H1 (cell line): ENCODE measurements around the gene THBD. TPM values are rescaled to one million over a fixed set of nuclear protein-coding genes. Genes with fewer than 3 reads are reported as not detected.

ENCODE experiments used
- CTCF ChIA-PET: fragments of 300-600 bp; sonication (Branson Sonifier 250); formaldehyde crosslinking; loops from one replicate; lab custom pipeline; 2021; ENCODE audit not compliant: partially characterized antibody; lab: Charles Lee
- POLR2A ChIA-PET: fragments of 300-600 bp; sonication (Branson Sonifier 250); formaldehyde crosslinking; loops from one replicate; lab custom pipeline; 2021; ENCODE audit warnings: inconsistent platforms; ENCODE audit not compliant: partially characterized antibody; lab: Charles Lee
- DNase-seq, 2 experiments: peaks; one replicate each; pipeline versions ENCODE4 v3.0.0 to v3.0.0-alpha.2; 2010 to 2022; ENCODE audit warnings: low spot score in 2 of 2, low read depth in 1 of 2, mixed read lengths in 1 of 2
- FAIRE-seq: peaks from 2 replicates; lab custom pipeline; 2011; peaks lifted over from hg19 to GRCh38; lab: Jason Lieb, UNC
- H2AFZ ChIP-seq: 2 replicates; pipeline ENCODE4 v1.8.1; 2012; ENCODE audit warnings: low read length, inconsistent platforms
- H2AK5ac ChIP-seq: 2 replicates; pipeline ENCODE4 v1.6.1; 2013; ENCODE audit warnings: low read depth, low read length
- H2BK120ac ChIP-seq: replicated peaks from 2 replicates; pipeline ENCODE3; 2013; ENCODE audit warnings: low read depth, low read length, inconsistent platforms
- H2BK12ac ChIP-seq: 2 replicates; pipeline ENCODE4 v1.6.1; 2013; ENCODE audit warnings: low read depth, low read length
- H2BK15ac ChIP-seq: 2 replicates; pipeline ENCODE4 v1.6.1; 2013; ENCODE audit warnings: low read length
- H2BK20ac ChIP-seq: 2 replicates; pipeline ENCODE4 v1.6.1; 2013; ENCODE audit warnings: low read length
- H2BK5ac ChIP-seq: 2 replicates; pipeline ENCODE4 v1.6.1; 2013; ENCODE audit warnings: low read depth, low read length
- H3K14ac ChIP-seq: 2 replicates; pipeline ENCODE4 v1.6.1; 2013; ENCODE audit warnings: inconsistent platforms; ENCODE audit not compliant: insufficient read length
- H3K18ac ChIP-seq: 2 replicates; pipeline ENCODE4 v1.6.1; 2013; ENCODE audit warnings: low read length; ENCODE audit errors: extremely low read depth
- H3K23ac ChIP-seq: 2 replicates; pipeline ENCODE4 v1.6.1; 2013; ENCODE audit warnings: inconsistent platforms; ENCODE audit not compliant: insufficient read length
- H3K23me2 ChIP-seq: 2 replicates; pipeline ENCODE4 v1.6.1; 2013; ENCODE audit warnings: low read depth, low read length
- H3K27ac ChIP-seq: 2 replicates; pipeline ENCODE4 v1.6.1; 2011; ENCODE audit warnings: low read depth, low read length, inconsistent platforms
- H3K27me3 ChIP-seq, 4 experiments: replicated peaks in 1 of 4; 1 replicate in 1 of 4; 2 replicates in 3 of 4; pipeline versions ENCODE4 v1.6.1 to v1.8.1; 2011 to 2013; ENCODE audit warnings: low read length in 3 of 4, mild to moderate bottlenecking in 3 of 4, inconsistent platforms in 2 of 4, mixed read lengths in 2 of 4, moderate library complexity in 1 of 4; ENCODE audit not compliant: control insufficient read depth in 3 of 4, insufficient read depth in 3 of 4; ENCODE audit errors: extremely low read depth in 1 of 4
- H3K36me3 ChIP-seq, 4 experiments: 2 replicates each; pipeline versions ENCODE4 v1.6.1 to v1.8.1; 2011 to 2013; ENCODE audit warnings: mild to moderate bottlenecking in 4 of 4, low read length in 3 of 4, moderate library complexity in 2 of 4, control low read depth in 1 of 4, inconsistent platforms in 1 of 4; ENCODE audit not compliant: insufficient read depth in 4 of 4, control insufficient read depth in 2 of 4
- H3K4ac ChIP-seq: replicated peaks from 2 replicates; pipeline ENCODE3; 2013; ENCODE audit warnings: low read length, low read depth, mixed read lengths, inconsistent platforms; ENCODE audit not compliant: insufficient read length
- H3K4me1 ChIP-seq, 4 experiments: replicated peaks in 1 of 4; 1 replicate in 1 of 4; 2 replicates in 3 of 4; pipeline versions ENCODE4 v1.6.1 to v1.8.1; 2011 to 2013; ENCODE audit warnings: low read length in 3 of 4, inconsistent platforms in 2 of 4, mixed read lengths in 1 of 4; ENCODE audit not compliant: insufficient read depth in 4 of 4, control insufficient read depth in 3 of 4
- H3K4me2 ChIP-seq, 2 experiments: 2 replicates each; pipeline versions ENCODE4 v1.6.1 to v1.8.1; 2011 to 2013; ENCODE audit warnings: low read depth in 2 of 2, low read length in 2 of 2, control low read depth in 1 of 2, inconsistent platforms in 1 of 2, mild to moderate bottlenecking in 1 of 2; ENCODE audit not compliant: insufficient read depth in 1 of 2
- H3K4me3 ChIP-seq, 4 experiments: fragments of 200-600, 300-600 bp in 1 of 4; sonication (generic), shearing (Covaris generic), sonication (Bioruptor Twin) in 1 of 4; 2 replicates each; pipeline versions ENCODE4 v1.5.1 to v1.8.1; 2011 to 2016; ENCODE audit warnings: low read length in 4 of 4, low read depth in 3 of 4, control low read depth in 2 of 4, inconsistent platforms in 2 of 4, mild to moderate bottlenecking in 2 of 4, mixed read lengths in 1 of 4, moderate library complexity in 1 of 4; ENCODE audit not compliant: insufficient read depth in 2 of 4; ENCODE audit errors: extremely low read depth in 1 of 4
- H3K56ac ChIP-seq: replicated peaks from 2 replicates; pipeline ENCODE3; 2013; ENCODE audit warnings: low read depth, mild to moderate bottlenecking, mixed read lengths, low read length, inconsistent platforms; ENCODE audit not compliant: insufficient read length
- H3K79me1 ChIP-seq: 2 replicates; pipeline ENCODE4 v1.6.1; 2013; ENCODE audit warnings: low read depth, low read length, control low read depth
- H3K79me2 ChIP-seq, 2 experiments: 2 replicates each; pipeline versions ENCODE4 v1.6.1 to v1.8.1; 2012 to 2013; ENCODE audit warnings: low read length in 2 of 2, mild to moderate bottlenecking in 2 of 2, inconsistent platforms in 1 of 2; ENCODE audit not compliant: insufficient read depth in 2 of 2, control insufficient read depth in 1 of 2
- H3K9ac ChIP-seq, 4 experiments: replicated peaks in 1 of 4; 1 replicate in 1 of 4; 2 replicates in 3 of 4; pipeline versions ENCODE4 v1.6.1 to v1.8.1; 2011 to 2013; ENCODE audit warnings: low read depth in 3 of 4, low read length in 3 of 4, control low read depth in 2 of 4, mild to moderate bottlenecking in 2 of 4, moderate library complexity in 2 of 4, inconsistent platforms in 1 of 4; ENCODE audit errors: extremely low read depth in 1 of 4
- H3K9me3 ChIP-seq, 2 experiments: 2 replicates each; pipeline versions ENCODE4 v1.6.1 to v1.8.1; 2012 to 2013; ENCODE audit warnings: mild to moderate bottlenecking in 2 of 2, moderate library complexity in 2 of 2, control low read depth in 1 of 2, inconsistent platforms in 1 of 2, low read depth in 1 of 2, low read length in 1 of 2, mixed read lengths in 1 of 2; ENCODE audit not compliant: insufficient read depth in 2 of 2
- H4K20me1 ChIP-seq, 2 experiments: replicated peaks in 1 of 2; 2 replicates each; pipeline versions ENCODE3 to v1.8.1; 2011 to 2013; ENCODE audit warnings: inconsistent platforms in 2 of 2, low read length in 2 of 2, mild to moderate bottlenecking in 1 of 2; ENCODE audit not compliant: insufficient read depth in 2 of 2, control insufficient read depth in 1 of 2
- H4K5ac ChIP-seq: 2 replicates; pipeline ENCODE4 v1.6.1; 2013; ENCODE audit warnings: low read length, low read depth, mixed read lengths, inconsistent platforms; ENCODE audit not compliant: insufficient read length
- H4K8ac ChIP-seq: 2 replicates; pipeline ENCODE4 v1.8.0; 2013; ENCODE audit warnings: mild to moderate bottlenecking, moderate library complexity, low read length, inconsistent platforms; ENCODE audit not compliant: insufficient read depth; ENCODE audit errors: extremely low read depth
- H4K91ac ChIP-seq: replicated peaks from 2 replicates; pipeline ENCODE3; 2013; ENCODE audit warnings: low read length, mixed read lengths, inconsistent platforms; ENCODE audit not compliant: insufficient read length
- CREB1 ChIP-seq: IDR thresholded peaks from 2 replicates; pipeline ENCODE4 v1.6.1; 2012; ENCODE audit warnings: inconsistent platforms
- SAP30 ChIP-seq: fragments of 300-600 bp; sonication (generic); IDR thresholded peaks from 2 replicates; pipeline ENCODE4 v1.7.1; 2012; ENCODE audit warnings: low read length, moderate library complexity, mild to moderate bottlenecking, inconsistent platforms; ENCODE audit not compliant: insufficient read depth, insufficient replicate concordance
- ZNF274 ChIP-seq: IDR thresholded peaks from 2 replicates; pipeline ENCODE4 v1.7.0; 2012; ENCODE audit warnings: low read length, borderline replicate concordance; ENCODE audit errors: extremely low read depth
- WGBS, 2 experiments: shearing (Covaris generic) in 1 of 2; methylation state at CpG; one replicate each; pipeline versions ENCODE4 v1.1.6 to v1.1.7; 2013 to 2015; ENCODE audit warnings: low lambda C conversion rate in 2 of 2, mixed read lengths in 2 of 2, inconsistent platforms in 1 of 2, low coverage in 1 of 2, missing lambda C conversion rate in 1 of 2; ENCODE audit not compliant: insufficient replicate concordance in 2 of 2, insufficient coverage in 1 of 2, insufficient read length in 1 of 2; ENCODE audit errors: extremely low coverage in 1 of 2, missing lambda C conversion rate in 1 of 2; 5-methylcytosine and 5-hydroxymethylcytosine counted together
- polyA plus RNA-seq, 7 experiments: library from polyadenylated mRNA; depleted of rRNA in 3 of 7; stranded (reverse) in 5 of 7; unstranded in 2 of 7; fragments of >200 nt in 5 of 7; fragments of 200-250 nt in 2 of 7; gene quantifications; 1 replicate in 5 of 7; 2 replicates in 1 of 7; 4 replicates in 1 of 7; pipeline versions ENCODE4 v1.2.1 to v1.2.3, GENCODE V29; 2011 to 2013; ENCODE audit warnings: missing spikeins in 2 of 7, mixed read lengths in 2 of 7
- total RNA-seq: library from RNA; stranded (reverse); fragmentation: NEBNext Ultra II Directional; extraction: Animal tissue kit (Norgen Biotek cat#: 25700); gene quantifications from 2 replicates; pipeline ENCODE4 v1.2.1, GENCODE V29; 2021

THBD gene
- total and polyA plus RNA-seq, 2 of the 8 experiments (the other 6 are each of a cell fraction or from before 2014, with no cell fraction given): 0.21 to 0.43 TPM

- FAIRE-seq: no peak
- H3K4me3 ChIP-seq: no peak overlapping the region
- no peak overlapping the region for H3K4ac ChIP-seq
- no peak overlapping the region for H3K4me2 ChIP-seq
- no peak overlapping the region for H3K56ac ChIP-seq
- ChIA-PET POLR2A (no interaction called here), CTCF (interaction anchor here (1.0 kb wide), 1 partner anchor 29 kb away, joined by 3 read pairs; no protein-coding TSS in a partner anchor)
- no peak overlapping the region for H4K91ac ChIP-seq
- no peak overlapping the region for H4K5ac ChIP-seq
- no peak overlapping the region for H2BK120ac ChIP-seq
- no peaks in the 10 kb centered on the region for H3K36me3 ChIP-seq
- no peaks in the 10 kb centered on the region for H3K23me2 ChIP-seq
- no peak overlapping the region for H3K14ac ChIP-seq
- H3K4me1 ChIP-seq: peaks cover 0 to 4% (median 3%) of the 10 kb centered on the region in 4 experiments; a peak in 3 of 7 replicates
- H3K27ac ChIP-seq: no peak overlapping the region
- no peak overlapping the region for H3K23ac ChIP-seq
- no peak overlapping the region for H4K8ac ChIP-seq
- no peaks in the 10 kb centered on the region for H3K79me1 ChIP-seq
- H2BK20ac ChIP-seq: no peak overlapping the region
- WGBS, 2 experiments: 92% methylated on average over 2 of the region's 2 CpGs; no CpG with 5 or more reads in 1 of the 2 experiments
- H2BK12ac ChIP-seq: no peak overlapping the region
- no peak overlapping the region for H2BK15ac ChIP-seq
- no peak overlapping the region for H3K9ac ChIP-seq
- no peak overlapping the region for H2AFZ ChIP-seq
- no peaks in the 10 kb centered on the region for H3K9me3 ChIP-seq
- no peaks in the 10 kb centered on the region for H3K79me2 ChIP-seq
- H3K18ac ChIP-seq: no peak overlapping the region
- no peak for DNase-seq
- H2BK5ac ChIP-seq: no peak overlapping the region
- TF ChIP-seq SAP30 (no peak), ZNF274 (no peak), CREB1 (no peak)
- H2AK5ac ChIP-seq: no peak overlapping the region
- H4K20me1 ChIP-seq: no peaks in the 10 kb centered on the region
- no peaks in the 10 kb centered on the region for H3K27me3 ChIP-seq
These were observed 45.5 kb downstream of the THBD start for GRCh38 chr20:23003881-23004460.
